NCI-H774 (cell line): ENCODE measurements around the gene COL11A2.
"Not testable (repeated sequence)": the region's sequence is repeated elsewhere in the genome, so short reads cannot be mapped to it uniquely, and the experiment has no call there.

Experiments used
- DNase-seq: peaks from one replicate; lab custom pipeline; 2025; lab: John Stamatoyannopoulos, UW

COL11A2 gene

DNA sequence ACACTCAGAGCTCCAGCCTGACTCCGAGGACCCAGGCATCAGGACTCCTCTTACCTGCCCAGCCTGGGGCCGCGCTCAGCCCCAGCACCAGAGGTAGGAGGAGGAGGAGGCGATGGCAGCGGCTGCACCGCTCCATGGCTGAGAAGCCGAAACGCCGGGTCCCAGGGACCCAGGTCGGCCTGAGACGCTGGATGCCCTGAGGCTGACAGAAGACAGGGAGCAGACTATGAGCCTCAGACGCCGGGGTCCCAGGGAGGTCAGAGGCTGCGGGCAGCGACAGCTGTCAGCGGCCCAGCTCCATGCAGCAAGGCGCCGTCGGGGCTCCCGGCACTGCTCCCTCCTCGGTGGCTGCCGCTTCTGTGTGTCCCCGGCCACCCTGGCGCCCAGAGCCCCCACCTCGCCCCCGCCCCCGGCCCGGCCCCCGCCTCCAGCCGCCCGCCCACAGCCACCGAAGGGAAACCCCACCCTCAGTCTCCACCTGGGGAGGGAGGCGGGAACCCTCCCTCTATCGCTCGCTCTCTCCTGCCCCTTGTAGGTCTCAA, at the start of gene COL11A2:
TSS of gene COL11A2 (minus strand) at position 363 of the 542 bp plus-strand sequence. CDS start at position 136, 227 bp downstream.
- DNase-seq = no peak

GRCh38 chr6:33241968-33242367, 49.7 kb upstream of the COL11A2 start:
- no peak for DNase-seq

DNA sequence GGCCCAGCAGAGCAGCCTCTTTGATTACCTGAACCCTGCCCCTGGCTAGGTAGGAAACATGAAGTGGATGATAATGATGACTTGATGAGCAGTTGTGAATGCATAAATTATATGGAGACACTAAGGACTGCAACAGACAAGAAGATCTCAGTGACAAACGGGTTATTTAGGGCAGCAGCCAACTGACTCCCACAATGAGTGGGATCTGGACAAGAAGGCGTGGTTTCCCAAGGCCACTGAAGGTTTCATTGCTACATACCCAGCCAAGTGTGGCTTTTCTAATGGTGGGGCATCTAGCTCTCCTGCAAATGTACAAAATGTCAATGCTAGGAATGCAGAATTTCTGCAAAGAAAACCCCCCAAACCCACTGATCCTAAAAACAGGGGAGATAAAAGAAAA, 45.5 kb upstream of the COL11A2 start:
- DNase-seq = no peak

DNA sequence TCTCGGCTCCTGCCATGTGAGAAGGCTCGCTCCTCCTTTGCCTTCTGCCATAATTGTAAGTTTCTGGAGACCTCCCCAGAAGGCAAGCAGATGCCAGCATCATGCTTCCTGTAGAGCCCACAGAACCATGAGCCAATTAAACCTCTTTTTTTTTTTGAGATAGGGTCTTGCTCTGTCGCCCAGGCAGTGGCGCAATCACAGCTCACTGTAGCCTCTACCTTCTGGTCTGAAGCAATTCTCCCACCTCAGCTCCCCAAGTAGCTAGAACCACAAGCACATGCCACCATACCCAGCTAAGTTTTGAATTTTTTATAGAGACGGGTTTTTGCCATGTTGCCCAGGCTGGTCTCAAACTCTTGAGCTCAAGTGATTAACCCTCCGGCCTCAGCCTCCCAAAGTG, 44.6 kb upstream of the COL11A2 start:
- no peak for DNase-seq

DNA sequence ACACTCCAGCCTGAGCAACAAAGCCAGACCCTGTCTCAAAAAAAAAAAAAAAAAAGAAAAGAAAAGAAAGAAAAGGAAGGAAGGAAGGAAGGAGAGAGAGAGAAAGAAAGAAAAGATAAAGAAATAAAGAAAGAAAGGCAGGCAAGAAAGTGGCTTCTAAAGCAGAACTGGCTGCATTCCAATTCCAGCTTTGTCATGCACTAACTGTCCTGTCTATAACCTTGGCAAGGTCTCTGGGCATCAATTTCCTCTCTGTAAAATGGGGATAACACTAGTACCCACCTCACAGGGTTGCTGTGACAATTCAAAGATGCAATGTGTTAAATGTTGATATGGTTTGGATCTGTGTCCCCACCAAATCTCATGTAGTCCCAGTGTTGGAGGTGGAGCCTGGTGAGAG, 44.1 kb upstream of the COL11A2 start:
- no peak for DNase-seq

DNA sequence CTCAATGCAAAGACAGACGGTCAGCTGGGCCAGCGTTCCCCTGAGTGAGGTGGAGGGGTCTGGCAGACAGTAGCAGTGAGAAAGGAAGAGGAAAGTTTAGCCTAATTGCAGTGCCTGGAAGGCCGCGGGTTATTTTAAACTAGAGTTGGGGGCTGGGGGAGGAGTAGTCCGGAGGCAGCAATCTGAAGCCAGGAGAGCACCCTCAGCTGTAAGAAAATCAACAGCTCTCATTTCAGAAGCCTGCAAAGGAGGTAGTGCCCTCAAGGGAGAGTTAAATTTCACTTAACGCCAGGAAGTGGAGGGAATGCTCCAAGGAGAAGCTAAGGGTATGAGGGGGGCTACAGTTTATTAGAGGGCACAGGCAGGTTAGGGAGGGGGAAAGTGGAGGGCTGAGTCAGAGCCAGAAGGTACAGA, 43.0 kb upstream of the COL11A2 start:
- no peak for DNase-seq

DNA sequence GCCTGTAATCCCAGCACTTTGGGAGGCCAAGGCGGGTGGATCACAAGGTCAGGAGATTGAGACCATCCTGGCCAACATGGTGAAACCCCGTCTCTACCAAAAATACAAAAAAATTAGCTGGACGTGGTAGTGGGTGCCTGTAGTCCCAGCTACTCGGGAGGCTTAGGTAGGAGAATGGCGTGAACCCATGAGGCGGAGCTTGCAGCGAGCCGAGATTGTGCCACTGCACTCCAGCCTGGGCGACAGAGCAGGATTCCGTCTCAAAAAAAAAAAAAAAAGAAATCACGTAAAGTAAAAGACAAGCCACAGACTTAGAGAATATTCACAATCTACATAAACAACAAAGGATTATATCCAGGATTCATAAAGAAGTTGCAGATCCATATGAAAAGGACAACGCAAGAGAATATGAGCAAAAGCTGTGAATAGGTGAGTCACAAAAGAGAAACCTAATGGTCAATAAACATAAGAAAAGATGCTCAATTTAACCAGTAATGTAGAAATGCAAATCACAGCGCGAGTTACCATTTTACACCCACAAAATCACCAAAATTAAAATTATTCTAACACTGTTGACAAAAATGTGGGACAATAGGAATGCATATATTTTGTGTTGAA, 34.3 kb upstream of the COL11A2 start:
- not testable (repeated sequence) for DNase-seq

GRCh38 chr6:33217681-33218080, 25.4 kb upstream of the COL11A2 start:
- no peak for DNase-seq

GRCh38 chr6:33217246-33217645, 25.0 kb upstream of the COL11A2 start:
- DNase-seq = no peak

GRCh38 chr6:33216117-33216649, 23.9 kb upstream of the COL11A2 start:
- no peak for DNase-seq

DNA sequence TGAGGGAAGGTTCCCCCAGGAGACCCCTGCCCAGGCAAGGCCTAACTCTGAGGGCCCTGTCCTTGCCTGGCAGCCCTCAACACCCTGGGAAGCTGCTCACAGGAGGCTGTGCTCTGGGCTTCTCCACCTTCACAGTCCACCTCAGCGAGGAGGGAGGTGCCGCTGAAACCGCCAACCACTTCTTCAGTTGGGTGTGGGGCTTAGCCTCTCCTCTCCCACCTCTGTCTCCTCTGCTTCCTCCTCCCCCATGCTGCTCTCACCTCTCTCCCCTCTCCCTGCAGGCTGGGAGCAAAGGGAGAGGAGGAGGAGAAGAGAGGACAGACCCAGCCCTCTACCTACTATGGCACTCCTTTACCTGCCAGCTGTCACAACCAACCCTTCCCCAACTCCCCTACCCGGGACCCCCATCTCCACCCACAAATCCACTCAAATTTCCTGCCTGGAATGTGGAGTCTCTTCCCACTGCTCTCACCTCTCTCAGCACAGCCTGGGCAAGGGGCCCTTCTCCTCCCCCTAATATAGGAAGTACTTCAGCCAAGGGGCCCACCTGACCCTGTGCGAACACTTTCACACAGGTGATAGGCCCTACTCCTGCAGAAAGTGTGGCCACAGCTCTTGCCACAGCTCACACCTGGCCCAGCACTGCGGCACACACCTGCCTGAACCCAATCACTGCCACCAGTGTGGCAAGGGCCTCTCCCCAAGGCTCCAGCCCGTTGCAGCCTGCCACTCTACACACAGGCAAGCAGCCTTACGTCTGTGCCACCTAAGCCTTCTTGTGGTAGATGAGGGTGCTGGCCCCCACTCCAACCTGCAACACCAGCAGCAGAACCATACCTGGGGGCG, 23.2 kb upstream of the COL11A2 start:
- DNase-seq = no peak

DNA sequence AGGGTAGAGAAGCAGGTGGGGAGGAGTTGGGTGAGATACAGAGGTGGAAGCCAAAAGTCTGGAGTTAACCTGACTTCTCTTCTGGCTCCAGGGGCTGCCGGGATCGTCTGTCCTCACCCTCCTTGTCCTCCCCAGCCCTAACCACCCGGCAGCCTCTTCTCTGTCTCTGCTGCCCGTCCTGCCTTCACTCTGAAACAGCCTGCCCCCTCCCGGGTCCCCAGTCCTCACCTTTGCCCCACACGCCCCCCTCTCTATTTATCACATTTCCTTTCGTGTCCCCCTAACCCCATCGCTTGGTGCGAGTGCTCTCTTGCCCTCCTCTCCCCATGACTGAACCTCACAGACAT, 21.7 kb upstream of the COL11A2 start:
- DNase-seq = no peak

DNA sequence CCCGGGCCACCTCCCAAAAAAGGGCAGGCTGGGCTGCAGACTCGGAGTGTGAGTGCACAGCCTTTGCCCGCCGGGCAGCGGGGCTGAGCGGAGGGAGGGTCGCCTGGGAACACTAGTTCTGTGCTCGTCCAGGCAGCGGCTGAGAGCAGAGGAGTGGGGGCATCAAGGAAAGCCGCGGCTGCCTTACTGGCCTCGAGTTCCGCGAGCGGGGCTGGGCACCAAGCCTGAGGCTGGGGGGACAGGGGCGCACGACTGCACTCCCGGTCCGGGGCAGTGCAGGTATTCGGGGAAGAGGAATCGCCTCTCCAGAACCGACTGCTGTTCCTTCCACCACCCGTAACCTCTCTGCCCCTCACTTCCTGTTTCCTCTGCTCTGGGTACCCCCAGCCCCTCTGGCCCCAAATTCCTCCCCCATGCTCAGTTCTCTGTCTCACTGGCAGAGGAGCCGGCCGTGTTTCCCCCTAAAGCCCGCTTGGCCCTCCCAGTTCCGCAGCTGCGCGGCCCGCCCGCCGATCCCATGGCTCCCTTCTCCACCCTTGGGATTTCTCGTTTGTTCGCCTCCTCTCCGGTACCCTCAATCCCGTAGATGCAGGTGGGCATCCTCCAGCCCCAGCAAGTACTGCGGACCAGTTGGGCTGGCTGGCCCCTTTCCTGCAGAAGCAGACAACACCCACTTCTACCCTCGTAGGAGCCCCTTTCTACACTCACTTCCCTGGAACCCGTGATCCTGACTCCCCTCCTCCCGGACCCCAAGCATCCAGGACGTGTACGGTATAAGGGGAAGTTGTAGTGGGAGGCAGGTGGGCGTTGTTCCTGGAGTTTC, 21.1 kb upstream of the COL11A2 start:
- DNase-seq = no peak

- no peak for DNase-seq
Measured at GRCh38 chr6:33212857-33213165, 20.5 kb upstream of the COL11A2 start.

GRCh38 chr6:33211666-33212422, 19.6 kb upstream of the COL11A2 start:
- no peak for DNase-seq

DNA sequence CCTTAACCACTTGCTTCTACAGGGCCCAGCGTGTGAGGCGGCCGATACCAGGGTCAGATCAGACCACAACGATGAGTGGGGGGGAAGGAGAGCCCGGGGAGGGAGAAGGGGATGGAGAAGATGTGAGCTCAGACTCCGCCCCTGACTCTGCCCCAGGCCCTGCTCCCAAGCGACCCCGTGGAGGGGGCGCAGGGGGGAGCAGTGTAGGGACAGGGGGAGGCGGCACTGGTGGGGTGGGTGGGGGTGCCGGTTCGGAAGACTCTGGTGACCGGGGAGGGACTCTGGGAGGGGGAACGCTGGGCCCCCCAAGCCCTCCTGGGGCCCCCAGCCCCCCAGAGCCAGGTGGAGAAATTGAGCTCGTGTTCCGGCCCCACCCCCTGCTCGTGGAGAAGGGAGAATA, 18.9 kb upstream of the COL11A2 start:
- DNase-seq = no peak

- no peak for DNase-seq
Measured at GRCh38 chr6:33209856-33210255, 17.6 kb upstream of the COL11A2 start.

GRCh38 chr6:33208091-33208967, 16.1 kb upstream of the COL11A2 start, which contains the start of gene RING1:
TSS of gene RING1 (plus strand) at chr6:33208500. CDS start at chr6:33208823, 323 bp downstream.
- peak; percentile 73 for DNase-seq

GRCh38 chr6:33207552-33208090, 15.4 kb upstream of the COL11A2 start:
- DNase-seq = no peak

GRCh38 chr6:33206864-33207551, 14.7 kb upstream of the COL11A2 start:
- DNase-seq = no peak
